Dermis microvascular lymphatic vessel endothelial cell (primary cell): Measurements from ENCODE around the gene DUSP22. TPM values are rescaled to one million over a fixed set of nuclear protein-coding genes. Genes with fewer than 3 reads are reported as not detected.

Source experiments
- DNase-seq, 2 donors: peaks; one replicate each; pipeline versions ENCODE4 v3.0.0 to v3.0.0-alpha.2; 2010; ENCODE audit warnings: low read depth in 2 of 2
- total RNA-seq: library from RNA; depleted of rRNA; stranded (reverse); fragments of >200 nt; gene quantifications from 2 replicates; pipeline ENCODE4 v1.2.1, GENCODE V29; 2014

DUSP22 gene
- total RNA-seq, 1 donor from 2014 or later = 27.3 TPM

DNA sequence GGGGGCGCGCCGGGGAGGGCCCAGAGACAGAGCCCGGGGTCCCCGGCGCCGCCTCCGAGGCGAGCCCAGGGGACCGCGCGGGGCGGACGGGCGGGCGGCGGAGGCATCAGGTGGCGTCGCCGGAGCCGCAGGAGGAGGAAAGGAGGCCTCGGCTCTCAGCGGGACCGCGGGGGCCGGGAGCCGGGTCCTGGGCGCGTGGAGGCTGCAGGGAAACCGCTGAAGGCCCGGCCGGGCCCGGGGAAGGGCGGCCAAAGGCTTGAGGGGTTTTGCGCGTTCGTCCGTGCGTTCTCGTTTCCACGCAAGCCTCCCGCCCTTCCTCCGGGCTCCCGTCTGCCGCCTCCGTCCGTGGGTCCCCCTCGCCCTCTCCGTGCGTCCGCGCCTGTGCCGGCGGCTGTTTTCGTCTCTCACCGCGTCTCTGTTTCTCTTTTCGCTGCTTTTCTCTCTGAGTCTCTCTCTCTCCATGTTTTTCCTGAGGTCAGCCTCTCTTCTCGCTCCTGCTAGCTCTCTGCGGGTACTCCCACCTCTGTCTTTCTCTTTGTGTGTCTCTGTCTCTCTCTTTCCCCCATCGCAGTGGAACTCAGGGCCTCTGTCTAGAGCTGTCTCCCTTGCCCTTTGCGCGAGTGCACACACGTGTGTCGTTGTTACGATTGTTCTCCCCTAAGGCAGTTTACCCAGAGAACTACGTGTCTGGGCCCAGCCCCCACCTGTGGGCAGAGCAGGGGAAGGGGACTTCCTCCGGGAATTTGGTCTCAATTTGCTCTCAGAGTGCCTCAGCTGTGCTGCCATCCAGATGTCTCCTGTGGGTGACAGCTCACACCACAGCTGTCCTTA is 101.3 kb downstream of the DUSP22 start:
- DNase-seq = no peak

DNA sequence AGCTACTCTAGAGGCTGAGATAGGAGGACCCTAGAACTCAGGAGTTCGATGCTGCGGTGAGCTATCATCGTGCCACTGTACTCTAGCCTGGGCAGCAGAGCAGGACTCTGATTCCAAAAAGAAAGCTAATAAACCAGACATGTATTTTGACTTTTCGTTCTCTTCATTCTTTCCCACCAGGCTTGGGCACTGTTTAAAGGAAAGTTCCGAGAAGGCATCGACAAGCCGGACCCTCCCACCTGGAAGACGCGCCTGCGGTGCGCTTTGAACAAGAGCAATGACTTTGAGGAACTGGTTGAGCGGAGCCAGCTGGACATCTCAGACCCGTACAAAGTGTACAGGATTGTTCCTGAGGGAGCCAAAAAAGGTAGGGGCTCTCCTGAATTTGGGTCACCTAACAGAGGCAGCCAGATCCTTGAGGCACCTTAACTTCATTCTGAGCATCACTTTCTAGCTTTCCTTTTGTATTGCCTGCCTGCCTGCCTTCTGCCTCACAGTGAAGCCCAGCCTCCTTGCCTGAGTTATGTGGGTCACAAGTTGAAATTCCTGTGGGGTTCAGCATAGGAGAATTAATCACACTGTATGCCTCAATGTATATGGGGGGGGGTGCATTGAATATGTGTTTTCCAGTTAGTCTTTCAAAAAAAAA is 102.5 kb downstream of the DUSP22 start:
- DNase-seq = no peak

DNA sequence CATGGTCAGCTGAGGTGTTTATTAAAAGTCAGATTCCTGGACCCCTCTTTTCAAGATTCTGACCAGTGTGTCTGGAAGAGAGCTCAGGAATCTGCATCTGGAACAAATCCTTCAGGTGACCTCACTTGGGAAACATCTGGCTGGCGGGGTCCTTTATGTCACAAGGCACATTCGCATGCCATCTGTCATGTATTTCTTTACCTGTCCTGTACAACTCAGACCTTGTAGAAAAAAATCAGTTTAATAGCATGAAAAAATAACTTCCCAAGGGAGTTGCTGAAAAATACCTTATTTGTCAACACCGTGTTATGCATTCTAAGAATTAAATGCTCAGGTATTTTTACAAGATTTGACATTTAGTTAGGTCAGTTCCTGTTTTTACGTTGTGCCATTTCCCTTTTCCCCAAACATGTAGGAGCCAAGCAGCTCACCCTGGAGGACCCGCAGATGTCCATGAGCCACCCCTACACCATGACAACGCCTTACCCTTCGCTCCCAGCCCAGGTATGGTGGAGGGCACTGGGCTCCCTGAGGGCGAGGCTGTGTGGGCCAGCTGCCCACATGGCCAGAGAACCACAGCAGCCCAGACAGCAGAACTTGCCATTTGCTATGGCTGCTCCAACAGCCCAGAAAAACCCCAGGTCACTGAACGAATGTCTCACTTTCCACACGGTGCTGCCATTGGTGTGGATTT is 103.3 kb downstream of the DUSP22 start:
- no peak for DNase-seq

GRCh38 chr6:396126-396520 is 103.8 kb downstream of the DUSP22 start:
- DNase-seq = no peak

DNA sequence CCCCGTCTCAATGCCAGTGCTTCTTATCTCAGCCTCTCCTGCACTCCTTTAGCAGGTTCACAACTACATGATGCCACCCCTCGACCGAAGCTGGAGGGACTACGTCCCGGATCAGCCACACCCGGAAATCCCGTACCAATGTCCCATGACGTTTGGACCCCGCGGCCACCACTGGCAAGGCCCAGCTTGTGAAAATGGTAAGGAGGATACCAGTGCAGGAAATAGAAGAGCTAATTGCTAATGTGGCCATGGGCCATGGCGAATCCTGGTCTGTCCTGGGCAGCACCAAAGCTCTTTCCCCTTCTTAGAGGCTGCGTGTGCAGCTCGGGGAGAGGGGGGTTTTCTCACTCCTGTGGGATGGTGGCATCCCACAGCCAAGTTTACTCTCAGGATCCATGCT is 104.8 kb downstream of the DUSP22 start:
- no peak for DNase-seq

- no peak for DNase-seq
These were observed 105.3 kb downstream of the DUSP22 start for GRCh38 chr6:397604-398003.

GRCh38 chr6:398065-398464 is 105.8 kb downstream of the DUSP22 start:
- DNase-seq = no peak

DNA sequence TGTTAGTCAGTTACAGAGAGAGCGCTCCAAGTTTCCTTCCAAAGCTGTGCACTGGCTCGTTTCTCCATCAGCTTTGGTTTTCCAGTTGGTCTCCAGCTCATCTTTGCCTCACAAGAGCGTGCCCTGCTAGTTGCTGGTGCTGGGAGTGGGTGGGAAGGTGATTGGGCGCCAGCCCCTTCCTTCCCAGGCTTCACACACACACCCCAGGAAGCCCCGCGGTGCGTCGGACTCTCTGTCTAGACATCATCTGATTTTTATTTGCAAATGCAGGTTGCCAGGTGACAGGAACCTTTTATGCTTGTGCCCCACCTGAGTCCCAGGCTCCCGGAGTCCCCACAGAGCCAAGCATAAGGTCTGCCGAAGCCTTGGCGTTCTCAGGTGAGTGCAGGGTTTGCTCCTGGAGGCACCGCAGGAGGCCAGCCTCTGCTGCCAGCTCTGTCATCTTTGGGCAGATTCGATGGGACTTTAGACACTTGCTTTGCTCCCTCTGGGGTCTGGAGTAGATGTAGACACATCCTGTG is 106.3 kb downstream of the DUSP22 start:
- DNase-seq = no peak

DNA sequence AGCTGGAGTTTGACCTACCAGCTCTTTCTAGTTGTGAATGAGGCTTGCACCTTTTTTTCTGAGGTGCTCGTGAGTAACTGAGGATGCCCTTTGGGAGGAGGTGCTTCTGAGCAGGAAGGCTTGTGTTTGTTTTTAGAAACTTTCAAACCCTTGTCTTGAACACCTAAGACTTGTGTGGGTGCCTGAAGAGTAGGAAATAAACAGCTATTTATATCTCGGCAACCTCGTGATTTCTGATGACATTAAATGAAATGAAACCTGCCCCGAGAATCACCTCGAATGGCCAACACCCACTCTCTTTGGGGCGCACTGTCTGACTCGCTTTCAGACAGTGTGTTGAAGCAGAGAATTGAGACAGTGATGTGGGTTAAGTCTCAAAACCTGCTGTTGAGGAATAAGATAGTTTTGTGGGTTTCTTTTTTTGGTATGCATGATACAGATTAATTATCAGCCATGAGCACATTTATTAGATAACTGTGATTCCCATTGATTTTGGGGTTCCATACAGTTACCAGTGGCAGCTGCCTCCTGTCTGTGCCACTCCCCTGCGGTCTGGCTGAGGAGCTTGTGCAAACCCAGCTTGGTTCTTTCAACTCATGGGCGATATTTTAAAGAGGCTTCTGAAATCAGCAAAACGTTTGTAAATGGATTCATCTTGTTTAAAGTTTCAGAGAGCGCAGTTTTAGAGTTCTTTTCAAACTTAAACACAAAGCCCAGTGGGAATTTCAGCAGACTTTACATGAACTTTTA is 107.7 kb downstream of the DUSP22 start:
- no peak for DNase-seq

DNA sequence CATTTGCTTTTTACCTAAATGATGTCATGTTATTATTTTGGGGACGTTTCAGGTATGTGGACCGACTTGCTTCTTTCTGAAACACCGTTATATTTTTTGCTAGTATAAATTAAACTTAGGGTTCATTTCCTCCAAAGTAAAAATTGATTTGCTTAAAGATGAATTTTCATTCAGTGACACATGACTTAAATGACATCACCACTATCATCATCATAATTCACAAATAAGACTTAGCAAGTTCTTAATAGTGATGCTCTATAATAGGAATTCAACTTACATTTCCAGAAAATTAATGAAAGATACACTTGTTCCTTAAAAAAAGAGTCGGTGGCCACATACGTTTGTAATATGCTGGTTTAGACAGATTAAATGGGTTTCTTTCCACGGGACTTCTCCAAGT is 108.5 kb downstream of the DUSP22 start:
- no peak for DNase-seq

Other genes with a start within 250 kb of the DUSP22 start
- under 0.01 TPM in 1 of 2 replicates, not detected in the other for gene IRF4, start 99.3 kb downstream of the DUSP22 start, total RNA-seq